HCT116 (cell line): Measurements from ENCODE around the gene MTLN.

Source experiments
- POLR2AphosphoS5 ChIP-seq: IDR thresholded peaks from 2 replicates; pipeline ENCODE4 v1.6.1; 2011; ENCODE audit warnings: mild to moderate bottlenecking, low read depth, low read length, moderate library complexity
- SRF ChIP-seq: IDR thresholded peaks from 2 replicates; pipeline ENCODE4 v1.6.1; 2012; ENCODE audit warnings: low read depth
- TF ChIP-seq, protein P1 (sequence below), 3 experiments: fragments of 200-600 bp in 1 of 3; sonication (generic) in 1 of 3; IDR thresholded peaks in 2 of 3; conservative IDR thresholded peaks in 1 of 3; 2 replicates each; pipeline ENCODE4 v1.5.1; 2012 to 2017; ENCODE audit warnings: low read depth in 2 of 3, low read length in 2 of 3, antibody characterized with exemption in 1 of 3, borderline replicate concordance in 1 of 3, control low read depth in 1 of 3, mild to moderate bottlenecking in 1 of 3, mixed read lengths in 1 of 3, mixed run types in 1 of 3, moderate library complexity in 1 of 3; ENCODE audit not compliant: insufficient read depth in 1 of 3

DNA sequence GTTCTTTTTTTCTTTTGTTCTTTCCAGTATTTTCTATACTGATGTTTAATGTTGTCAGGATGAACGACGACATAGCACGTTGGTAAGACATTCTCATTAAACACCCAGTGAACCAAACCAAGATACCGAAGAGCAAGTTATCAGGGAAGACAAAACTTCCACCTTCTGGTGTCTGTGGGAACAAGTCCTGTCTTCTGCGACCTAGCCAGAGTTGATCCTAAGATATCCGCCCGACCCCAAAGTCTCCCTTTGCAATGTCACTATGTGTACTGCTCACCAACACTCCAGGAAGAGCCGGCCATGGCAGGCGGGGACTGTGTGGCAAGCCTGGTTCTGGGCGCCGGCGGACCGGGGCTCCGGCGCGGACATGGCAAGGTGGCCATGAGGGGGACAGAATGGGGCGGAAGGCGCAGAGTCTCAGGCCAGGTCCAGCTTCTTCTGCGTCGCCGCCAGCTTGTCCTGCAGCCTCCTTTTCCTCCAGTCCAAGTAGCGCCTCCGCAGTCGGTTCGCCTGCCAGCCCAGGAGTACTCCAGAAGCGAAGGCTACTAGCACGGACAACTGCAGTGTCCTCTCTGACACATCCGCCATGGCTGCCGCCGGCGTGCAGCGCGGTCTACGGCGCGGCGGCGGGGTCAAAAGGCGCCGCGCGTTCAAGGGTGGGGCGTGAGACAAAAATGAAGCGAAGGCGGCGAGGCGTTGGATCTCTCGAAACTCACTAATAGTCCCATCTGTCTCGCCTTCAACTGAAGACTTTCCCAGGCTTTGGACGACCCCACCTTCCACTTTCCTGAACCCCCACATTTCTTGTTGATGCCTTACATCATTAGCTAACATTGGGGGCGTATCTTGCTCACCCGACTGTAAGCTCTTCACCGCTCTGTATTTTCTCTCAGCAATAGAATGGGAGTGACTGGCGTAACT, at the start of gene MTLN:
- TF ChIP-seq POLR2AphosphoS5: peak; percentile 92
- TF ChIP-seq, protein P1, sequence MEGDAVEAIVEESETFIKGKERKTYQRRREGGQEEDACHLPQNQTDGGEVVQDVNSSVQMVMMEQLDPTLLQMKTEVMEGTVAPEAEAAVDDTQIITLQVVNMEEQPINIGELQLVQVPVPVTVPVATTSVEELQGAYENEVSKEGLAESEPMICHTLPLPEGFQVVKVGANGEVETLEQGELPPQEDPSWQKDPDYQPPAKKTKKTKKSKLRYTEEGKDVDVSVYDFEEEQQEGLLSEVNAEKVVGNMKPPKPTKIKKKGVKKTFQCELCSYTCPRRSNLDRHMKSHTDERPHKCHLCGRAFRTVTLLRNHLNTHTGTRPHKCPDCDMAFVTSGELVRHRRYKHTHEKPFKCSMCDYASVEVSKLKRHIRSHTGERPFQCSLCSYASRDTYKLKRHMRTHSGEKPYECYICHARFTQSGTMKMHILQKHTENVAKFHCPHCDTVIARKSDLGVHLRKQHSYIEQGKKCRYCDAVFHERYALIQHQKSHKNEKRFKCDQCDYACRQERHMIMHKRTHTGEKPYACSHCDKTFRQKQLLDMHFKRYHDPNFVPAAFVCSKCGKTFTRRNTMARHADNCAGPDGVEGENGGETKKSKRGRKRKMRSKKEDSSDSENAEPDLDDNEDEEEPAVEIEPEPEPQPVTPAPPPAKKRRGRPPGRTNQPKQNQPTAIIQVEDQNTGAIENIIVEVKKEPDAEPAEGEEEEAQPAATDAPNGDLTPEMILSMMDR (IDR thresholded peaks at IDR 0.05 in 2 of 3, conservative IDR thresholded peaks at IDR 0.05 in 1 of 3; ENCODE audit: borderline replicate concordance in 1 of 3, insufficient read depth in 1 of 3, low read depth in 2 of 3, low read length in 2 of 3): no peak
- no peak for TF ChIP-seq SRF
